Measurements from ENCODE around the gene SCYGR4. TPM values are rescaled to one million over a fixed set of nuclear protein-coding genes. Genes with fewer than 3 reads are reported as not detected.
"Not testable (repeated sequence)": the region's sequence is repeated elsewhere in the genome, so short reads cannot be mapped to it uniquely, and the experiment has no call there.

SCYGR4 gene
- total RNA-seq, 2 experiments from 2014 or later: not detected

DNA sequence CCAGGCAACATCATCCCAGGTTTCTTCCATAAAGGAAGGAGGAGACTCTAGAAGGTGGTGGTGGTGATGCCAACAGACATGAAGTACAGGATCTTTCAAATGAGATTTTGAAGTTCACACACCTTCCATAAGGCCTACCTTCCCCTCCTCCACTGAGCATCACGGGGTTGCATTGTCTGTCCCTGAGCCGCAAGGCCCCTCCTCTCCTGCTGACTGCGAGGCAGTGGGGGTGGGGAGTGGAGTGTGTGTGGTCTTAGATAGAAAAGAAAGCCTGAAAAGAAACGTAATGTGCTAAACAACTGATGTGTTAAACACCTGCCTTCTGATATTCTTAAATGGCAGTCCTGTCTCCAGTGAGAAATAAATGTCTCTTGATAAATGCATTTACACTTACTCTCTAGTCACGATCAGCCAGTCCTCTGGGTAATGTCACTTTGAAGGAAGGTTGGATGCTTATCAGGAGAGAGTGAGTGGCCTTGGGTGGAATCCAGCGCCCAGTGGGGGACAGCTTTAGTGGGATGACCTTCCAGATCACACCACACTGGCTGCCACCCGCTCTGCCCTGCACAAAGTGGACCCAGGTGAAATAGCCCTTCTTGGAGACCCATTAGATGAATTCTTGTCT lies 43.8 kb downstream of the SCYGR4 start:
- no peaks in the 10 kb centered on the region for H3K4me1 Mint-ChIP-seq
- H3K4me3 Mint-ChIP-seq: no peak overlapping the region
- H3K36me3 Mint-ChIP-seq: no peaks in the 10 kb centered on the region
- CTCF ChIA-PET: interaction anchor here (0.6 to 1.6 kb wide), 2 partner anchors 105 to 108 kb away, joined by 3 to 5 read pairs; no protein-coding TSS in a partner anchor
- no peak overlapping the region for H3K27ac Mint-ChIP-seq
- H3K9me3 Mint-ChIP-seq (ENCODE audit: low read depth): no peaks in the 10 kb centered on the region
- DNase-seq: no peak
- H3K27me3 Mint-ChIP-seq: peaks cover 12% of the 10 kb centered on the region
- ATAC-seq: no peak

GRCh38 chr2:227661827-227662226 lies 44.5 kb downstream of the SCYGR4 start:
- Mint-ChIP-seq H3K27ac (no peak overlapping the region), H3K36me3 (no peaks in the 10 kb centered on the region), H3K9me3 (ENCODE audit: low read depth) (no peaks in the 10 kb centered on the region), H3K4me3 (no peak overlapping the region), H3K4me1 (no peaks in the 10 kb centered on the region), H3K27me3 (peaks cover 12% of the 10 kb centered on the region)
- ATAC-seq (no peak), DNase-seq (no peak)
- CTCF ChIA-PET: no interaction called here

GRCh38 chr2:227665189-227665940 lies 48.1 kb downstream of the SCYGR4 start:
- CTCF ChIA-PET: no interaction called here
- Mint-ChIP-seq H3K4me3 (no peak overlapping the region), H3K36me3 (no peaks in the 10 kb centered on the region), H3K27me3 (peaks cover 9% of the 10 kb centered on the region), H3K27ac (no peak overlapping the region), H3K4me1 (no peaks in the 10 kb centered on the region), H3K9me3 (ENCODE audit: low read depth) (no peaks in the 10 kb centered on the region)
- no peak for ATAC-seq
- no peak for DNase-seq

DNA sequence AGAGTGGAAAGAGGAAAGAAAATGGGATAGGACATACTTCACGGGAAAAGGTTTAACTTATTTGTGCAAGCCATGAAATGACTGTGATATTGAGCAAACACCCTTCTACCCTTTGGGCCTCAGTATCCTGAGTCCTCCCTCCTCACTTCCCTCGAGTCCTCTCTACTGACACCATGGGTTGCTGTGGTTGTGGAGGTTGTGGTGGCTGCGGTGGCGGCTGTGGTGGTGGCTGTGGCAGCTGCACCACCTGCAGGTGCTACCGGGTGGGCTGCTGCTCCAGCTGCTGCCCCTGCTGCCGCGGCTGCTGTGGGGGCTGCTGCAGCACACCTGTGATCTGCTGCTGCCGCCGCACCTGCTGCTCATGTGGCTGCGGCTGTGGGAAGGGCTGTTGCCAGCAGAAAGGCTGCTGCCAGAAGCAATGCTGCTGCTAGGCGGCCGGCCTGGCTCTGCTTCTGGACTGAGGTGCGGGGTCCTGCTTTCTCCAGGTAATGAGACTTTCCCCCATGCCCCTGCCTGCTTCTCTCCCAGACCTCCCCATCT lies 49.4 kb downstream of the SCYGR4 start, which contains the start of gene SCYGR5:
Gene SCYGR5, plus strand, starts transcription at position 174 of the 540 bp plus-strand sequence. Its CDS starts 0 bp downstream, at position 174.
- peaks cover 13% of the 10 kb centered on the region for H3K27me3 Mint-ChIP-seq
- CTCF ChIA-PET: interaction anchor here (1.0 kb wide), 1 partner anchor 9 kb away, joined by 3 read pairs; no protein-coding TSS in a partner anchor
- H3K36me3 Mint-ChIP-seq; DNase-seq; ATAC-seq; H3K9me3 Mint-ChIP-seq (ENCODE audit: low read depth); H3K4me3 Mint-ChIP-seq; H3K27ac Mint-ChIP-seq; H3K4me1 Mint-ChIP-seq: not testable (repeated sequence)

Other genes starting within 250 kb of the SCYGR4 start
- gene TM4SF20, start 238.2 kb upstream of the SCYGR4 start, total RNA-seq: not detected
- gene SCYGR1, start 229.5 kb upstream of the SCYGR4 start, total RNA-seq: not detected
- 10 to 100 TPM; 56.4 to 94.9 TPM for gene AGFG1, start 145.3 kb upstream of the SCYGR4 start, total RNA-seq
- not detected for gene SCYGR2, start 18.6 kb upstream of the SCYGR4 start, total RNA-seq
- not detected for gene SCYGR3, start 2.7 kb upstream of the SCYGR4 start, total RNA-seq
- not detected for gene SCYGR5, start 49.3 kb downstream of the SCYGR4 start, total RNA-seq
- gene SLC19A3, start 100.5 kb downstream of the SCYGR4 start, total RNA-seq: not detected
- gene SCYGR6, start 107.3 kb downstream of the SCYGR4 start, total RNA-seq: not detected
- not detected for gene SCYGR7, start 110.8 kb downstream of the SCYGR4 start, total RNA-seq
- gene SCYGR8, start 128.4 kb downstream of the SCYGR4 start, total RNA-seq: not detected
- gene CCL20, start 196.3 kb downstream of the SCYGR4 start, total RNA-seq: under 1 TPM in 1 of 2 experiments, not detected in 1; 0.82 TPM